ENCODE measurements around the gene STK32B.

GRCh38 chr4:5100986-5101385 is 49.7 kb downstream of the STK32B start:
- TF ChIP-seq CTCF (IDR thresholded peaks at IDR 0.05; ENCODE audit: low read depth, low read length, missing input control) (no peak), TAF1 (conservative IDR thresholded peaks at IDR 0.05) (no peak), RAD21 (IDR thresholded peaks at IDR 0.05) (no peak), ZBTB33 (IDR thresholded peaks at IDR 0.05) (no peak), MAX (IDR thresholded peaks at IDR 0.05) (no peak), REST (IDR thresholded peaks at IDR 0.05) (no peak), ATF3 (IDR thresholded peaks at IDR 0.05) (no peak), YY1 (IDR thresholded peaks at IDR 0.05) (no peak)

Data from liver (tissue), 3 donors.